NB4 (cell line): ENCODE measurements around the gene HERC3.

Experiments used
- DNase-seq: peaks from one replicate; pipeline ENCODE4 v3.0.0; 2010; ENCODE audit warnings: low read depth
- H3K4me3 ChIP-seq: one replicate; pipeline ENCODE4 v1.5.1; 2011; ENCODE audit warnings: mild to moderate bottlenecking, low read depth, low read length, moderate library complexity
- MYC ChIP-seq: IDR thresholded peaks from 2 replicates; pipeline ENCODE4 v1.6.1; 2011; ENCODE audit warnings: low read depth, low read length
- POLR2A ChIP-seq: IDR thresholded peaks from 2 replicates; pipeline ENCODE4 v1.6.1; 2011; ENCODE audit warnings: mild to moderate bottlenecking; ENCODE audit not compliant: insufficient read length; ENCODE audit errors: extremely low read depth
- TF ChIP-seq, protein P1 (sequence below): IDR thresholded peaks from one replicate; pipeline ENCODE4 v1.5.1; 2012; ENCODE audit warnings: low read depth, low read length
- TF ChIP-seq, protein P2 (sequence below): IDR thresholded peaks from 2 replicates; pipeline ENCODE4 v1.6.1; 2011; ENCODE audit warnings: low read depth, low read length

HERC3 gene

DNA sequence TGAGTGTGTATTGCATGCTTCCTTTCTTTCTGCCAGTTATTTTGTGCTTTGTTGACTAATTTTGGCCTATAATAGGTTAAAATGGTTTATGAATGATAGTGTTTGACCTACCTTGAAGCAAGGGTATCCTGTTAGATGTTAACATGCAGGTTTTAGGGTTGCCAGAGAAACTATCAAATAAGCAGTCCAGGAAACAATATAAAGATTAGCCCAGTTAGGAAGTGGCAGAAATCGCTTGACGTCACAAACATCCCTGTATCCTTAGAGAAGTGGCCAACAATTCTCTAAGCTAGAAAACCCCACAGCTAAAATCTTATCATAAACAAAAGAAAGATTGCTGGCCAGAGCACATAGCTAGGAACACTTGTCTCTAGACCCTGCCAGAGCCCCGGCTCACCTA, 101.5 kb downstream of the HERC3 start:
- no peak for DNase-seq
- no peak overlapping the region for H3K4me3 ChIP-seq
- TF ChIP-seq MYC (no peak), POLR2A (no peak)
- TF ChIP-seq, protein P1, sequence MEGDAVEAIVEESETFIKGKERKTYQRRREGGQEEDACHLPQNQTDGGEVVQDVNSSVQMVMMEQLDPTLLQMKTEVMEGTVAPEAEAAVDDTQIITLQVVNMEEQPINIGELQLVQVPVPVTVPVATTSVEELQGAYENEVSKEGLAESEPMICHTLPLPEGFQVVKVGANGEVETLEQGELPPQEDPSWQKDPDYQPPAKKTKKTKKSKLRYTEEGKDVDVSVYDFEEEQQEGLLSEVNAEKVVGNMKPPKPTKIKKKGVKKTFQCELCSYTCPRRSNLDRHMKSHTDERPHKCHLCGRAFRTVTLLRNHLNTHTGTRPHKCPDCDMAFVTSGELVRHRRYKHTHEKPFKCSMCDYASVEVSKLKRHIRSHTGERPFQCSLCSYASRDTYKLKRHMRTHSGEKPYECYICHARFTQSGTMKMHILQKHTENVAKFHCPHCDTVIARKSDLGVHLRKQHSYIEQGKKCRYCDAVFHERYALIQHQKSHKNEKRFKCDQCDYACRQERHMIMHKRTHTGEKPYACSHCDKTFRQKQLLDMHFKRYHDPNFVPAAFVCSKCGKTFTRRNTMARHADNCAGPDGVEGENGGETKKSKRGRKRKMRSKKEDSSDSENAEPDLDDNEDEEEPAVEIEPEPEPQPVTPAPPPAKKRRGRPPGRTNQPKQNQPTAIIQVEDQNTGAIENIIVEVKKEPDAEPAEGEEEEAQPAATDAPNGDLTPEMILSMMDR = no peak
- TF ChIP-seq, protein P2, sequence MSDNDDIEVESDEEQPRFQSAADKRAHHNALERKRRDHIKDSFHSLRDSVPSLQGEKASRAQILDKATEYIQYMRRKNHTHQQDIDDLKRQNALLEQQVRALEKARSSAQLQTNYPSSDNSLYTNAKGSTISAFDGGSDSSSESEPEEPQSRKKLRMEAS = no peak

DNA sequence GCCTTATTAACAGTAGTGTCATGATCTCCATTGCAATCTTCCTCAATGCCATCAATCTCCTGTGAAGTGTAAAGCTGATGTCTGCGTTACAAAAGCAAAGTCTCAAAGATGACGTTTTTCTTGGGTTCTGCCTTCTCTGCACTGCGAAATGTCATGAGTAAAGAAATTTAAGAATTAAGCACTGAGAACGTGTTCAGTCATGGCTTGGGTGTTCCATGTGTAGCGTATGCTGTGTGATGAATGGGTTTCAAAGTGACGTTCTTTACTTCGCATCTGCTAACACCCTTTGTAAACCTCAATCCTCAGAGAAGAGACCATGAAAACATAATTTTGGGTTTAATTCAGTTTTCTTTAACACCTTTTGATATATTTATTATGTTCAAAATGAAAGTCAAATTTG, 104.3 kb downstream of the HERC3 start:
- no peak for TF ChIP-seq MYC
- TF ChIP-seq, protein P1 = no peak
- no peak for TF ChIP-seq POLR2A
- TF ChIP-seq, protein P2 = no peak
- DNase-seq = no peak
- H3K4me3 ChIP-seq = no peak overlapping the region

DNA sequence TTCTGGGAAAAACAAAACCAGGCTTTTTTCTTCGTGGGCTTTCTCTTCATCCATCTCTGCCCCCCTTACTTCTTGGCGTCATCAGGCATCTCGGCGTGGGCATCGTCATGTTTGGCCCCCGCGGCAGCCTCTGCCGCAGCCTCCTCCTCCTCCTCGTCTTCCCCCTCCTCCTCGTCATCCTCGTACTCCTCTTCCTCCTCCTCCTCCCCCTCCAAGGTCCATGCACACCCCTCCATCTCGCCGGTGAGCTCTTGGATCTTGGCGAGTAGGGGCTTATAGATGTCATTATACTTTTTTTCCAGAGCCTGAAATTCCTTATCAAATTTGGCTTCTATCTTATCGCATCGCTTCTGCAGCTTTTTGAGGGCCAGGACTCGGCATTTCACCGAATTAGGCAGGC, 104.9 kb downstream of the HERC3 start:
- peak; percentile 4 for DNase-seq
- peak overlapping the region; percentile 51 for H3K4me3 ChIP-seq
- TF ChIP-seq POLR2A (no peak), MYC (no peak)
- TF ChIP-seq, protein P2 = no peak
- TF ChIP-seq, protein P1 = no peak

DNA sequence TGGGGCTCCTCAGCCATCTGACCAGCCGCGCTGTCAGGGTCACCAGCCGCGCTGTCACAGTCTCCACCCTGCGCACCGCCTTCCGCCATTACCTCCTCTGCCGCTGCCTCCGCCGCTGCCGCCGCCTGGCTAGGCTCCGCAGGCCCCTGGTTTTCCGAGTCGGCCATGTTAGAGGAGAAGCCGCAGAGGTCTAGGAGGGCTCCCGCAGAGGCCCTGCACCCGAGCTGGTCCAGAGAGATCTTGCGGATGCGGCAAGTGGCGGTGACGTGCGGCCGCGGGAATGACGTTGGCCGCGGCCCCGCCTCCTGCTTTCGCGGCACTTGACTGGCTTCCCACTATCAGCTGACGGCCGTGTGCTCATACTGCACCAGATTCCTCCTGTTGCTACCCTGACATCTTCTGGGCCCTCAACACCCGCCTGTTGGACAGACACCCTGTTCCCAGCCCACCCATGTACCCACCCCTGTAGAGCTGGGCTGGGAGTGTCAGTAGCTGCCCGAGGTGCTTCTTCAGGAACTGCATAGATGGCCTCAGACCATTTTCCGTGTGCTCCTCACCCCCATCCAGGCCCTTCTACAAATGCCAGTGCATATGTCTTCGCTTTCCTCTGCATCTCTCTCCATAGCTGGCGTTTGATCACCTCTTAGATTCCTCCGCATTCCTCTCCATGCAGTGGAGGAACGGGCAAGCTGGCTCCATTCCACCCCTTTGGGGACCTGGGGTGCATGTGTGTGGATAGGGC, 105.5 kb downstream of the HERC3 start, which contains the start of gene NAP1L5:
Gene NAP1L5 (minus strand): TSS at position 242 of the 742 bp plus-strand sequence. CDS start 75 bp downstream, at position 167.
- peak; percentile 55 for DNase-seq
- H3K4me3 ChIP-seq = peak within 1 kb of the TSS; percentile 51
- TF ChIP-seq, protein P1 = no peak
- TF ChIP-seq MYC (no peak), POLR2A (no peak)
- TF ChIP-seq, protein P2 = no peak

DNA sequence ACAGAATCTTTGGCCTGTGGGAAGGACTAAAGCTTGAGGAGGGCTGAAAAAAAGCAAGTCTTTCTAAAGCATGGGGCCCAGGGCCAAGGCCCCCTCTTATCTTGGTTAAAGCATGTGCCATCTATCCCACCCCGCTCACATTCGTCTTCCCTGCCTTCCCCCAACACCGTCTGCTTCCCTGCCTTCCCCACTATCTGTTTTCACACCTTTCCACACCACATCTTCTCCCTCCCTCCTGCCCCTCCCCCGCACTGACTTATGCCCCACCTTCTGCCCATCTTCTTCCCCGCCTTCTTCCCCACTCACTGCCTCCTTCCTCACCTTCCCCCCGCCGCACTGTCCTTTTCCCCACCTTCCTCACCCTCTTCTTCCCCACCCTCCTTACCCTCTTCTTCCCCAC, 106.2 kb downstream of the HERC3 start:
- TF ChIP-seq MYC (no peak), POLR2A (no peak)
- TF ChIP-seq, protein P1 = no peak
- TF ChIP-seq, protein P2 = no peak
- H3K4me3 ChIP-seq = no peak overlapping the region
- no peak for DNase-seq

DNA sequence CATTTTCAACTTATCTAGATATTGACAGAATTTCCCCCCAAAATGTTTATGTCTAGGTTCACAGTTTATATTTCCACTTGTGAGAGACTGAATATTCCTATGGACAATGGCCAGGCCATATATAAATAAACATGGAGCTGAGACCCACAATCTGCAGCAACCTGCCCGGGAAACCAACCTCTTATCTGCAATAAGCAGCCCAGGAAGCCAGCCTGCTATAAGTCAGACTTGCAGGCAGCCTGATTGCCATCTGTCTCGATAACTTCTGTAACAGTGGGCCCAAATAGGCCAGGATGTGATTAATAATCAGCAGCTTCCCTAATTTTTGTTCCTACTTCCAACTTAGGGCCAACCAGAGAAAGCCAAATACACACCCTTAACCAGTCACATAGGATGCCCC, 110.5 kb downstream of the HERC3 start:
- TF ChIP-seq, protein P1 = no peak
- TF ChIP-seq MYC = no peak
- H3K4me3 ChIP-seq = no peak overlapping the region
- no peak for DNase-seq
